GM19099 (cell line): ENCODE data around the gene LSR.

Experiments used
- POLR2A ChIP-seq: IDR thresholded peaks from 3 replicates; pipeline ENCODE4 v1.6.1; 2011; ENCODE audit warnings: low read depth; ENCODE audit not compliant: insufficient read length; ENCODE audit errors: extremely low read depth

LSR gene

DNA sequence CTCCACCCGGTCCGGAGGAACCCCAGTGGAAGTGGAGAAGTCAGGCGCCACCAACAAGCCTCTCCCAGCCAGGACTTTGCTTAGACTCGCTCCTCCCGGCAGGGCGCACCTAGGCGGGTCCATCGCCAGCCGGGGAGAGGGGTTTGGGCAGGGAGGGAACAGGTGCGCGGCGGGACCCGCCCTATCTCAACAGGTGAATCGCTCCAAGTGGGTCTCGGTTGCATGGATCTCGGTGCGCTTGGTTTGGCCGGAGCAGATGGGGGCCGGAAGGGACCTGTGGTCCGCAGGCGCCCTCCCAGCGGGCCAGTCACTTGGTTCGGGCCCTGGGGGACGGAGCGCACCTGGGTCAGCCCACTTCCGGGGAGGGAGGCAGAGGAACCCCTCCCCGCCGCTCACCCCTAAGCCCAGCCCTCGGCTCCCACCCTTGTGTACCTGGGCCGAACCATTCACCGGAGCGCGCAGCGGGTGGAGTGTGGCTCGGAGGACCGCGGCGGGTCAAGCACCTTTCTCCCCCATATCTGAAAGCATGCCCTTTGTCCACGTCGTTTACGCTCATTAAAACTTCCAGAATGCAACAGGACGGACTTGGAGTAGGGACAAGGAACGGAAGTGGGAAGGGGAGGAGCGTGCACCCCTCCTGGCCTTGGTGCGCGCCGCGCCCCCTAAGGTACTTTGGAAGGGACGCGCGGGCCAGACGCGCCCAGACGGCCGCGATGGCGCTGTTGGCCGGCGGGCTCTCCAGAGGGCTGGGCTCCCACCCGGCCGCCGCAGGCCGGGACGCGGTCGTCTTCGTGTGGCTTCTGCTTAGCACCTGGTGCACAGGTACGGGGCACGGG lies at the start of gene LSR:
TSS of gene LSR (plus strand) at position 693 of the 836 bp plus-strand sequence. CDS start at position 714, 21 bp downstream.
- peak; percentile 97 for TF ChIP-seq POLR2A

DNA sequence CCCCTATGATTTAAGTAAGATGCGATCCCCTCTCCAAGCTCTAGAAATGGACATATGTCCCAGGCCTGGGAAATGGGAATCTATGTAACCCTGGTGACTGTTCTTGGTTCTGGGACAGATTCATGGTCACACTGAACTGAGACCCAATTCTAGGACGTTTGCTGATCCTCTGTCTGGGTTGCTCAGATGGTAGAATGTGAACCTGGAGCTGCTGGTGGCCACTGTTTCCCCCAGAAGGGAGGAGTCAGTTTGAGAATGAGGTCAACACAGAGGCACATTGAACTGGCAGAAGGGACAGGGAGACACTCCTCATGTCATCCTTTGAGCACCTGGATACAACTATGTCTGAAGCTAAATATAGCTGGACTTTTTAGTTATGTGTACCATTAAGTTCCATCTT lies 49.3 kb upstream of the LSR start:
- no peak for TF ChIP-seq POLR2A

- TF ChIP-seq POLR2A: no peak
Observed at GRCh38 chr19:35202722-35203688, 45.8 kb upstream of the LSR start.

GRCh38 chr19:35204799-35205732 lies 43.7 kb upstream of the LSR start:
- TF ChIP-seq POLR2A: peak; percentile 20

DNA sequence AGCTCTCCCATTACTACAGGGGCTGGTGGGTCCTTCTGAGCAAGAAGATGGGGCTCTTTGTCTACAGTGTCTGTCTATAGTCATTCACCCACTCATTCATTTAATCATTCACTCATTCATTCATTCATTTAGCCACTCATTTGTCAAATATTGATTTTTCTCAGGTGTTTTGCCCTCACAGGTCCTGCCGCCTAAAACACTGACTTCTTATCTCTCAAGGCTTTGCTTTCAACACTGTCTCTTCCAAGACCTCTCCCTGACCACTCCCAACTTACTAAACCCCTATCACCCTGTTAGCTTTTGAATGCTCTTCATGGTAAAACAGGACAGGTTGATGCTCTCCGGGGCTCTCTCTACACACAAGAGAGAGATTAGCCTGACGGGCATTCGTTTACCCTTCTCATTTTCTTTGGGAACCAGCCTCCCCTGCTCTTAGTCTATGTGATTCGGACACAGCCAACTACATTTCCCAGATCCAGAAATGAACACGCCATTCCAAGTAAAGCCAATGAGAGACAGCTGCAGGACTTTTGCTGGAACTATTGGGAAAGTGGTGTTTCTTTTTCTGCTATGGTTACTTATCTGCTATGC lies 43.0 kb upstream of the LSR start:
- no peak for TF ChIP-seq POLR2A

GRCh38 chr19:35206379-35206778 lies 42.4 kb upstream of the LSR start:
- TF ChIP-seq POLR2A: no peak

- no peak for TF ChIP-seq POLR2A
Observed at GRCh38 chr19:35206855-35207254, 41.9 kb upstream of the LSR start.

- no peak for TF ChIP-seq POLR2A
Observed at GRCh38 chr19:35207391-35207871, 41.4 kb upstream of the LSR start.

GRCh38 chr19:35208121-35208520 lies 40.7 kb upstream of the LSR start:
- TF ChIP-seq POLR2A: no peak

GRCh38 chr19:35209646-35210045 lies 39.2 kb upstream of the LSR start:
- no peak for TF ChIP-seq POLR2A

GRCh38 chr19:35211545-35212230 lies 37.1 kb upstream of the LSR start:
- no peak for TF ChIP-seq POLR2A

DNA sequence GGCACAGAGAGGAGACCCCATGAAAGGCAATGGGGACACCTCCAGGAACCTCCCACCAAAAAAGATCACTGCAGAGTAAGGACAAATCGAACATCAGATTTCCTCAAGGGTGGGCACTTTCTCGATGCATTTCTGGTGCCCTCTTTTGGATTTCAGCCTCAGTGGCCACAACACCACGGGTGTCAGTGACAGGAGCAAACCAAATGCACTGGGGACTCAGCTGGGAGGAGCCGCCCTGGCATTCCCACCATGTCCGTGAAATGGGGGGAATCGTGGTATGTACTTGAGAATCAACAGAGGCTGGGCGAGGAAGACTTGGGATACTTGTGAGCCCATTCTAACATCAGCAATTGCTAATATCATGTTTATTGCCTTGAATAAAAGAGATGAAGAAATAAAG lies 36.6 kb upstream of the LSR start:
- no peak for TF ChIP-seq POLR2A
